ENCODE results near the gene BLNK.

The BLNK gene

DNA sequence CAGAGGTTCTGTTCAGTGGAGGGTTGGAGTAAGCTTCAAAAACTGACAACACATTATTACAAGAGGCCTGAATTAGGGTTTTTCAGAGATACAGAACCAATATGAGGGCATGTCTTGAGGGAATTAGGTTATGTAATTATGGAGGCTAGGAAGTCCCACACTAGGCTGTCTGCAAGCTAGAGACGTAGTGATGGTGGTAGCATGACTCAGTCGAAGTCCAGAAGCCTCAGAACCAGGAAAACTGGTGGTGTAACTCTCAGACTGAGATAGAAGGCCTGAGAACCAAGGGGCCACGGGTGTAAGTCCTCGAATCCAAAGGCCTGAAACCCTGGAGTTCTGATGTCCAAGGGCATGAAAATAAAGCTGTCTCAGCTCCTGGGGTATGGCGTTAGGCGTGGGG is 105.6 kb downstream of the BLNK start:
- no peak overlapping the region for H3K4me2 ChIP-seq (ENCODE audit: low read length)
- TF ChIP-seq, protein P1, sequence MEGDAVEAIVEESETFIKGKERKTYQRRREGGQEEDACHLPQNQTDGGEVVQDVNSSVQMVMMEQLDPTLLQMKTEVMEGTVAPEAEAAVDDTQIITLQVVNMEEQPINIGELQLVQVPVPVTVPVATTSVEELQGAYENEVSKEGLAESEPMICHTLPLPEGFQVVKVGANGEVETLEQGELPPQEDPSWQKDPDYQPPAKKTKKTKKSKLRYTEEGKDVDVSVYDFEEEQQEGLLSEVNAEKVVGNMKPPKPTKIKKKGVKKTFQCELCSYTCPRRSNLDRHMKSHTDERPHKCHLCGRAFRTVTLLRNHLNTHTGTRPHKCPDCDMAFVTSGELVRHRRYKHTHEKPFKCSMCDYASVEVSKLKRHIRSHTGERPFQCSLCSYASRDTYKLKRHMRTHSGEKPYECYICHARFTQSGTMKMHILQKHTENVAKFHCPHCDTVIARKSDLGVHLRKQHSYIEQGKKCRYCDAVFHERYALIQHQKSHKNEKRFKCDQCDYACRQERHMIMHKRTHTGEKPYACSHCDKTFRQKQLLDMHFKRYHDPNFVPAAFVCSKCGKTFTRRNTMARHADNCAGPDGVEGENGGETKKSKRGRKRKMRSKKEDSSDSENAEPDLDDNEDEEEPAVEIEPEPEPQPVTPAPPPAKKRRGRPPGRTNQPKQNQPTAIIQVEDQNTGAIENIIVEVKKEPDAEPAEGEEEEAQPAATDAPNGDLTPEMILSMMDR (IDR thresholded peaks at IDR 0.05; ENCODE audit: low read depth, low read length) = no peak
- no peak for TF ChIP-seq EZH2phosphoT487 (IDR thresholded peaks at IDR 0.05; ENCODE audit: low read depth)
- H2AFZ ChIP-seq (ENCODE audit: low read depth, low read length) = no peak overlapping the region
- peaks cover 13% of the 10 kb centered on the region; the same call in 1 of the 2 replicates for H3K9me3 ChIP-seq (ENCODE audit: insufficient read depth, low read length)
- H3K9ac ChIP-seq (ENCODE audit: low read length) = no peak overlapping the region
- no peaks in the 10 kb centered on the region for H3K79me2 ChIP-seq (ENCODE audit: low read length)
- peaks cover 34% of the 10 kb centered on the region for H3K36me3 ChIP-seq (replicated peaks; ENCODE audit: low read depth, low read length)
- H3K4me1 ChIP-seq (ENCODE audit: low read length) = peaks cover 5% of the 10 kb centered on the region; the same call in 1 of the 2 replicates
- H3K4me3 ChIP-seq (ENCODE audit: low read length) = no peak overlapping the region
- H3K27me3 ChIP-seq (ENCODE audit: low read depth, low read length) = no peaks in the 10 kb centered on the region
- H3K27ac ChIP-seq (ENCODE audit: low read length) = no peak overlapping the region
- no peaks in the 10 kb centered on the region for H4K20me1 ChIP-seq (ENCODE audit: insufficient read depth, low read length)

DNA sequence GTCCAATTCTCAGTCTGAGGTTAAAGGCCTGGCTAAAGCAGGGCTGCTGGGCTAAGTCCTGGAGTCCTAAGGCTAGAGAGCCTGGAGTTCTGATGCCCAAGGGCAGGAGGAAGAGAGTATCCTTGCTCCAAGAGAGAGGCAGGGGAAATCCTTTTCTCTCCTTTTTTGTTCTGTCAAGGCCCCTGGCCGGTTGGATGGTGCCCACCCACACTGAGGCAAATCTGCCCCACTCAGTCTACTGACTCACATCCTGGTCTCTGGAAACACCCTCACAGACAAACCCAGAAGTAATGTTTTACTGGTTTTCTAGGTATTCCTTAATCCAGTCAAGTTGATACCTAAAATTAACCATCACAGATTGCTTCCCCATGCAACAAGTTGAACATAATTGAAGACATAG is 118.3 kb downstream of the BLNK start:
- H3K79me2 ChIP-seq (ENCODE audit: low read length) = no peaks in the 10 kb centered on the region
- peaks cover 60% of the 10 kb centered on the region for H3K36me3 ChIP-seq (replicated peaks; ENCODE audit: low read depth, low read length)
- H3K9me3 ChIP-seq (ENCODE audit: insufficient read depth, low read length) = no peaks in the 10 kb centered on the region
- no peak overlapping the region for H3K4me2 ChIP-seq (ENCODE audit: low read length)
- TF ChIP-seq EZH2phosphoT487 (IDR thresholded peaks at IDR 0.05; ENCODE audit: low read depth) = no peak
- TF ChIP-seq, protein P1 (IDR thresholded peaks at IDR 0.05; ENCODE audit: low read depth, low read length) = no peak
- H3K9ac ChIP-seq (ENCODE audit: low read length) = no peak overlapping the region
- no peak overlapping the region for H3K27ac ChIP-seq (ENCODE audit: low read length)
- H2AFZ ChIP-seq (ENCODE audit: low read depth, low read length) = no peak overlapping the region
- peaks cover 40% of the 10 kb centered on the region for H3K4me1 ChIP-seq (ENCODE audit: low read length)
- no peaks in the 10 kb centered on the region for H3K27me3 ChIP-seq (ENCODE audit: low read depth, low read length)
- no peak overlapping the region for H3K4me3 ChIP-seq (ENCODE audit: low read length)
- no peaks in the 10 kb centered on the region for H4K20me1 ChIP-seq (ENCODE audit: insufficient read depth, low read length)

DNA sequence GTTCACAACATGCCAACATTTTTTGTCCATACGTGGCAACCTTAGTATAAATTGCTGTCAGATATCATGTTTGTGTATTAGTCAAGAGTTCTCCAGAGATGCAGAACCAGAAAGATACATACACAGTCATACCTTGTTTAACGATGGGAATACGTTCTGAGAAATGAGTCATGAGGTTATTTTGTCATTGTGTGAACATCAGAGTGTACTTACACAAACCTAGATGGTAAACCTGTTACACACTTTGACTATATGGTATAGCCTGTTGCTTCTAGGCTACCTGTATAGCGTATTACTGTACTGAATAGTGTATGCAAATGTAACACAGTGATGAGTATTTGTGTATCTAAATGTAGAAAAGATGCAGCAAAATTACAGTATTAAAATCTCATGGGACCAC is 118.9 kb downstream of the BLNK start:
- Histone ChIP-seq H3K4me3 (ENCODE audit: low read length) (no peak overlapping the region), H3K36me3 (replicated peaks; ENCODE audit: low read depth, low read length) (peaks cover 53% of the 10 kb centered on the region), H3K79me2 (ENCODE audit: low read length) (no peaks in the 10 kb centered on the region), H4K20me1 (ENCODE audit: insufficient read depth, low read length) (no peaks in the 10 kb centered on the region), H3K27ac (ENCODE audit: low read length) (no peak overlapping the region), H3K27me3 (ENCODE audit: low read depth, low read length) (no peaks in the 10 kb centered on the region), H2AFZ (ENCODE audit: low read depth, low read length) (no peak overlapping the region), H3K9ac (ENCODE audit: low read length) (no peak overlapping the region), H3K9me3 (ENCODE audit: insufficient read depth, low read length) (no peaks in the 10 kb centered on the region), H3K4me1 (ENCODE audit: low read length) (peaks cover 40% of the 10 kb centered on the region), H3K4me2 (ENCODE audit: low read length) (no peak overlapping the region)
- TF ChIP-seq EZH2phosphoT487 (IDR thresholded peaks at IDR 0.05; ENCODE audit: low read depth) = no peak
- TF ChIP-seq, protein P1 (IDR thresholded peaks at IDR 0.05; ENCODE audit: low read depth, low read length) = no peak
